ENCODE results near the gene ALOX12B.

ALOX12B gene

DNA sequence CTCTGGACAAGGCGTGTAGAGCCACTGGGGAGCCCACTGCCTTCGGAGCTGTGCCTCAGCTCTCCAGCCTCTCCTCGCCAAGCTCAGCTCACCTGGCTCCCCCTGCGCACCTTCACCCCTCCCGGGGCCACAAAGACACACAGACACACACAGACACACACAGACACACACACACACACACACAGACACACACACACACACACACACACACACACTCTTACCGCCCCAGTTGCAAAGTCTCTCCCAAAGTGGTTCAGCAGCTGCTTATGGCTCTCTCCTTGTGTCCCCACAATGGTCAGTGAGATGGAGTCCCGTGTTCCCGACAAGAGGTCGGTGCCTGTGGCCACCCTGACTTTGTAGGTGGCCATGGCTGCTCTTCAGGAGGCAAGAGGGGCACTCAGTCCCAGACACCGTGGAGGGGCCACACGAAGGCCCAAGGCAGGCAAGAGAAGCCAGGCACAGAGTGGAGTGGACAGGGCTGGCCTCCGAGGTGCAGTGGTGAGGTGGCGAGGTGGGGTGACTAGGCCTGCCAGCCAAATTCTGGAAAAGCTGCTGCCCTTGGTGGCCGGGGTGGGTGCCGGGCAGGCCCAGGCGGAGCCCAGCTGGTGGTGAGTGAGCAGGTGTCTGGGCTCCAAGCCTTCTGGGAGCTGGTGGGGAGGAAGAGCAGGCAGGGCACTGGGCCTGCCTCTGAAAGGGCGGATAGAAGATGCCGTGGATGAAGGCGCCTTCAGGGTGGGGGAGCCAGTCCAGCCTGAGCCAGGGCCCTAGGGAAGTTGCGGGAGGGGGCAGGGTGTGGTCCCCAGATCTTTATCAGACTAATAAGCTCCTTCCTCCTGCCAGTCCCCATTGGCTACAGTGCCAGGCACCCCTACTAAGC, at the start of gene ALOX12B:
ALOX12B (minus strand) TSS at position 642 of the 877 bp plus-strand sequence; CDS start at position 368, 274 bp downstream.
- in situ Hi-C loops (cut with HindIII; ENCODE audit: low pct_unique_long_range_greater_than_20kb, low sequenced_read_pairs), result no loop called here
- no peak for TF ChIP-seq JUND (IDR thresholded peaks at IDR 0.05; ENCODE audit: low read depth)
- DNase-seq (ENCODE audit: low read depth in 1 of 2, low spot score in 1 of 2), result no peak

DNA sequence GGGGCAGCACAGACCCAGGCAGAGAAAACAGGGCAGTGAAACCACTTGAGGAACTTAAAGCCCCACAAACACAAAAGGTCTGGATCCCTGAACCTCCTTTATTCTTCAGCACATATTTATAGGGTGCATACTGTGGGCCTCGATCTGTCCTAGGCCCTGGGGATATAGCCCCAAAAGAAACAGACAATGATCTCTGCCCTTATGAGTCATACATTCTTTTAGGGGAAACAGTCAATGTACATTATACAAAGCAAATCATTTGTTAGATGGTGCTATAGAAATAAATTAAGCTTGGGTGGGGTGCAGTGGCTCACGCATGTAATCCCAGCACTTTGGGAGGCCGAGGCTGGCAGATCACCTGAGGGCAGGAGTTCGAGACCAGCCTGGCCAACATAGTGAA, 46.4 kb upstream of the ALOX12B start:
- no peak for DNase-seq (ENCODE audit: low read depth in 1 of 2, low spot score in 1 of 2)
- in situ Hi-C loops (cut with HindIII; ENCODE audit: low pct_unique_long_range_greater_than_20kb, low sequenced_read_pairs), result no loop called here
- TF ChIP-seq JUND (IDR thresholded peaks at IDR 0.05; ENCODE audit: low read depth), result no peak

DNA sequence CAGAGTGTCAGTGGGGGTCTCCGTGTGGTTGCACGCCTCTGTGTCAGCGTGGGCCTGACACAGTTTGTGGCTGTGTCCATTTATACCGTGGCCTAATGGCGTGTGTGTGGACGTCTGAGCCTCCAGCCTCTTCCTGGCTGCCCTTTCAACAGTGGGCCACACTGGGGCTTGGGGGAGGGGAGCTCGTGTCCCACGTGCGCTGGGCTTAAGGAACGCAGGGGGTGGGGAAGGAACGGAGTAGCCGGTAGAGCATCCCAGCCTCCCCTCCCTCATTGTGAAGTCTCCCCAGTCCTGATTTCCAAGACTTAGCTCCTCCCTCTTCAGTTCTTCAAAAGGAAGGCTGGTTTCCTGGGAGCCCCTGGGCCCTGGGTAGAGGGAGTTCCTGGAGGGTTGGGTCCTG, 45.9 kb upstream of the ALOX12B start:
- DNase-seq (ENCODE audit: low read depth in 1 of 2, low spot score in 1 of 2), result no peak
- no peak for TF ChIP-seq JUND (IDR thresholded peaks at IDR 0.05; ENCODE audit: low read depth)

DNA sequence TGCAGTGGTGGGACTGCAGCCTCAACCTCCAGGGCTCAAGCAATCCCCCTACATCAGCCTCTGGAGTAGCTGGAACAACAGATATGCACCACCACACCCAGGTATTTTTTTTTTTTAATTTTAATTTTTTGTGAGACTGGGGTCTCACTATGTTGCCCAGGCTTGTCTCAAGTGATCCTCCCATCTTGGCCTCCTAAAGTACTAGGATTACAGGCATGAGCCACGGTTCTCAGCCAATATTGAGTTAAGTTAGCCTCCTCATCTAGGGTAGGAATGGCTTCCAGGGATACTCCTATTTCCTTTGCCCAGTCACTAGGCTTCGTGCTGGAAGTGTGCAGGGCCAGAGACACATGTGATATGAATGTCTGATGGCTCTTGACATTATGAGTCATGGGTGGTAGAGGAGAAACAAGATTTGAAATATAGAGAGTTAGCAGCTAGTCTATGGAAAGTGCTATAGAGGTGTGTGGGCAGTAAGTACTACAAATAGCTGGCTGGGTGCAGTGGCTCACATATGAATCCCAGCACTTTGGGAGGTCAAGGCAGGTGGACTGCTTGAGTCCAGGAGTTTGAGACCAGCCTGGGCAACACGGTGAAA, 44.4 kb upstream of the ALOX12B start:
- no peak for DNase-seq (ENCODE audit: low read depth in 1 of 2, low spot score in 1 of 2)
- TF ChIP-seq JUND (IDR thresholded peaks at IDR 0.05; ENCODE audit: low read depth), result no peak
- in situ Hi-C loops (cut with HindIII; ENCODE audit: low pct_unique_long_range_greater_than_20kb, low sequenced_read_pairs), result no loop called here

More for the DNA sequence above, 45.9 kb upstream of the ALOX12B start:
- in situ Hi-C loops (cut with HindIII; ENCODE audit: low pct_unique_long_range_greater_than_20kb, low sequenced_read_pairs), result no loop called here

DNA sequence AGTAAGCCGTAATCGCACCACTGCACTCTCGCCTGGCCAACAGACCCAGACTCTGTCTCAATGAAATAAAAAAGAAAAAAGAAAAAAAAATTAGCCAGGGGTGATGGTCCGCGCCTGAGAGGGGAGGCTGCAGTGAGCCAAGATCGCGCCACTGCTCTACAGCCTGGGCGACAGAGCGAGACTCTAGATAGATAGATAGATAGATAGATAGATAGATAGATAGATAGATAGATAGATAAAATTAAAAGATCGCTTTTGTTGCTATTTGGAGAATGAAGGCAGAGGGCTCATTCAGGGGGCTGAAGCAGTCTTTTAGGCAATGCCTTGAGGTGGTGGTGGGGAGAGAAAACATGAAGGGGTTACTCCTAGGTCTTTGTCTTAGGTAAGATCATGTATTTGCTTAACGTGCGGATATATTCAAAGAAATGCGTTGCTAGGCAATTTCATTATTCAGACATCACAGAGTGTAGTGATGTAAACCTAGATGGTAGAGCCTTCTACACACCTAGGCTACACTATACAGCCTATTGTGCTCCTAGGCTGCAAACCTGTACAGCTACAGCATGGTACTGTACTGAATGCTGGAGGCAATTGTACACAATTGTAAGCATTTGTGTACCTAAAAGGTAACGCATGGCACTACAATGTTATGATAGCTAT, 40.7 kb upstream of the ALOX12B start:
- in situ Hi-C loops (cut with HindIII; ENCODE audit: low pct_unique_long_range_greater_than_20kb, low sequenced_read_pairs), result no loop called here
- no peak for TF ChIP-seq JUND (IDR thresholded peaks at IDR 0.05; ENCODE audit: low read depth)

DNA sequence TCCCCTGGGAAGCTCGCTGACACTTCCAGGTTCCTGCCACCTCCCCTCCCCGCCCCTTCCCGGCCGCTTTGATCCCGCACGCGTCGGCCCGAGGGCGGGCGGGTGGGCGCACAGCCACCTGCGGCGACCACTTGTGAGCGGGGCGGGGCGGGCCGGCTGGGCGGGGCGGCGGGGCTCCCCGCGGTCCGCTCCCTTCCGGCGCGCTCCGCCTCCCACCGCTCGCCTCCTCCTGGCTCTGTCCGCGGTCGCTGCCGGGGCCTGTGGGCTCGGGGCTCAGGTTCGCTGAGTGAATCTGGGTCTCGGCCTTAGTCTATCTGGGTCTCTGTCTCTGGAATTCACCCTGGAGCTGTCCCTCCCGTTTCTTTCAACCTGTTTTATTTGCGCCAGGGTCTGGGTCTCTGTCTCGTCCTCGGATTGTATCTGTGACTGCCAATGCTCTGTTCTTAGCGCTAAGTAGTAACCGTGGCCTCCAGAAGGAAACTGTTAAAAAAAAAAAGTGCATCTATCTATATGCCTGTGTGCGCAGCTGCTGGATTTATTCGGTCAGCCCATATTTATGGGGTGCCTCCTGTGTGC, 39.1 kb upstream of the ALOX12B start:
- in situ Hi-C loops (cut with HindIII; ENCODE audit: low pct_unique_long_range_greater_than_20kb, low sequenced_read_pairs), result no loop called here
- no peak for DNase-seq (ENCODE audit: low read depth in 1 of 2, low spot score in 1 of 2)
- TF ChIP-seq JUND (IDR thresholded peaks at IDR 0.05; ENCODE audit: low read depth), result no peak

More for the DNA sequence above, 40.7 kb upstream of the ALOX12B start:
- DNase-seq (ENCODE audit: low read depth in 1 of 2, low spot score in 1 of 2), result no peak

DNA sequence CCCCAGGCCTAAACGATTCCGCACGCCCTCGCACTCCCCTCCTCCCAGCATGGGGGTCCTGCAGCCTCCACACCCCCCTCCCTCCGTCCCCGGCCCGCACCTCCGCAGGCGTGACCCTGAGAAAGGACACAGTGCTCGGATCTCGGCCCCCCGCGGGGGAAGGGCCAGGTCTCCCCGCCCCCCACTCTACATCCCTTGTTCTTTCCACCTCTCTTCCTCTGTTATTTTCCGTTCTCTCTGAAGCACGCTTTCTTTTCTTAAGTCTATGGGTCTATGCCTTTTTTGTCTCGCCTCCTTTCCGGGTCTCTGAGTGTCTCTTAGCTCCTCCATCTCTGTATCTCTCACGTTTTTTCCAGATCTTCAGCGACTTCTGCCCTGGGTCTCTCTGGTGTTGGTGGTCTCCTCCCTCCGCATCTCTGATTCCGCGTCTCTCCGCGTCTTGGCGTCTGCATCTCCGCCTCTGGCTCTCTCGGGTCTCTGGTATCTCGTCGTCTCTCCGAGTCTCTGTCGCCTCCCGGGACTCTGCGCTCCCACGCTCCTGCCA, 38.5 kb upstream of the ALOX12B start:
- in situ Hi-C loops (cut with HindIII; ENCODE audit: low pct_unique_long_range_greater_than_20kb, low sequenced_read_pairs), result no loop called here
- DNase-seq (ENCODE audit: low read depth in 1 of 2, low spot score in 1 of 2), result no peak
- TF ChIP-seq JUND (IDR thresholded peaks at IDR 0.05; ENCODE audit: low read depth), result no peak

DNA sequence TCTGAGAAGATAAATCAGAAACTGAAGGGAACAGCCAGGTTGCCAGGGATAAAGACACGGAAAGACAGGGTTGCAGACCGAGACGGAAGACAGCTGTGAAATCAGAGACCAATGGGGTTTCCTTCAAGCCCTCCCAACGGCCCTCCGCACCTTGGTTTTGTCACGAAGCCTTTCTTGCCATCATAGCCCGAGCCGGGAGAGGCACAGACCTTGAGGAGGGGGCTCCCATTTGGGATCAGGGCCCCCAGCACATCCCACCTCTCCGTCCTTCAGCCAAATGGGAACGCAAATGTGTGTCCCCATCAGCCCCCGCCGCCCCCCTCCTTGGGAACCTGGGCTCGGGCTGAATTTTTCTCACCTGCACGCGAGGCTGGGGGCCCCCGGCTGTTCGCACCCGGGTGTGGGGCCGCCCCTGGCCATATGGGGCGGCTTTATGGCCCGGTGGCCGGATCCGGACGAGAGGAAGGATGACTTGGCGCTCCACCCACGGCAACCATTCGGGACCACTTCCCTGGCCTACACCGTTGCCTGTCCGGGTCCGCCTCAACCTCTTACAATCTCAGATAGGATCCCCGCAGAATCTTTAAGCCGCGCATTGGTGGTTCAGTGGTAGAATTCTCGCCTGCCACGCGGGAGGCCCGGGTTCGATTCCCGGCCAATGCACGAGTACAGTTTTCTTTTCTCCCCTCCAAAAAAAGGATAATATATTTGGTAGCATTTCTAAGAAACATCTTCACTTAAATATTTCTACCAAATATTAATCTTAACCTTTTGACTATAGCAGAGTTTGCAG, 37.8 kb upstream of the ALOX12B start:
- in situ Hi-C loops (cut with HindIII; ENCODE audit: low pct_unique_long_range_greater_than_20kb, low sequenced_read_pairs), result no loop called here
- DNase-seq (ENCODE audit: low read depth in 1 of 2, low spot score in 1 of 2), result peak in 1 of 2 experiments; percentile 60
- TF ChIP-seq JUND (IDR thresholded peaks at IDR 0.05; ENCODE audit: low read depth), result no peak

DNA sequence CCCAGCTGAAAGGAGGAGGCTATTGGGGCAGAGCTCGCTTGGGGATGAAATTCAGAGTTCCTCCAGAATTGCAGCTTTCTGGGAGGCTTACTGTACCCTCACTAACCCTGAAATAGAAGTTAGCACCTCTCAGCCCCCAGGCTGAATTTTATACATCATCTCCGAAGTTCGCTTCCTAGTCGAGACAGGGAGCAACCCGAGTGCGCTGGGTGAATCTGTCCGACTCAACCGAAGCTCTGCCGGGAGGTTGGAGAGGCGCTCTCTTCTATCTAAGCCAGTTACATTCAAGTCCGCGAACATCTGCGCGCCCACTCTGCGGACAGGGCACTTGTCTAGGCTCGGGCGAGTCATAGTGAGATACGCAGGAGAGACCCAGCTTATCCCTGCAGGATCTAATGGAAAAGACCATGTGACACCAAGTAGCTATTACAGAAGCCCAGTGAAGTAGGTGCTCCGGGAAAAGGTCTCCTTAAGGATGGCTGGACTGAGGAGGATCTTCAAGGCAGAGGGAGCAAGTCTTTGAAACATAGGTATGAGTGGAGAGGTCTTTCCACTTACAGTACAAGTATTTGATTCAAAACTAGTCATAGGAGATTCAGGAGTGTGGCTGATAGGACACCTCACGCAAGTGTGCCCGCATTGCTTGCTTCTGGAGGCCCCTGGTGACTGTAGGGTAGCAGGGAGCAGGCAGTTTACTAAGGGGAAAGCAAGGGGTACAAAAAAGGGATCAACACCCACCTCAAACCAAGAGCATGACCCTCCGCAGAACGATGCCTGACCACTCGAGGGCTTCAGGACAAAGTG, 37.0 kb upstream of the ALOX12B start:
- DNase-seq (ENCODE audit: low read depth in 1 of 2, low spot score in 1 of 2), result no peak
- in situ Hi-C loops (cut with HindIII; ENCODE audit: low pct_unique_long_range_greater_than_20kb, low sequenced_read_pairs), result no loop called here
- TF ChIP-seq JUND (IDR thresholded peaks at IDR 0.05; ENCODE audit: low read depth), result no peak

DNA sequence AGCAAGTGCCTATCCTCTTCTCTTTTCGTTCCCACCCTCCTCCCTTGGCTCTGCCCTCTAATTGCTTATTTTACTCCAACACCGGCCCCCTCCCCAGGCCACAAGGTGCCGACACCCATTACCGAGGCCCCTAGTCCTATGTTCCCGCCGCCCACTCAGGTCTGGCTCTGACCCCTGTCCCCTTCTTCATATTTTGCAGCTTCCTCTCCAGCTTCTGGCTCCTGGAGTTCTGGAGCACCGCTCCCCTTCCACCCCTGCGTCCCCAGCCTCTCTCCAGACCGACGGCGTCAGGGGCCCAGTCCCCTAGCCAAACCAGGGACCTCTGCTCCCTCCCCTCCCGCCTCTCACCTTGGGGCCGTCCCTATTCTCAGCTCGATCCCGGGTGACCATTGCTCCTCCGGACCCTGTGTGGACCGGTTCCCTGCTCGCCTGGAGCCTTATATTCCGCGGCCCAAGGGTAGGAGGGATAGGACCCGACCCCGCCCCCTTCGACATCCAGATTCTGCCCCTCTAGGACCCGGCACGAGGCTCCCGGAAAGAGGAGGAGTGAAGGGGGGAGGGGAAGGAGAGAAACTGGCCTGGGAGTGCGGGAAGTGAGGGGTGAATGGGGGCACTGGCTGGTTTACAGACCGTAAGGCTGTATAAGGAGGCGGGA, 36.3 kb upstream of the ALOX12B start, which contains the start of gene HES7:
HES7 (minus strand) TSS at position 412 of the 655 bp plus-strand sequence; CDS start at position 390, 22 bp downstream.
- DNase-seq (ENCODE audit: low read depth in 1 of 2, low spot score in 1 of 2), result no peak
- no peak for TF ChIP-seq JUND (IDR thresholded peaks at IDR 0.05; ENCODE audit: low read depth)
- in situ Hi-C loops (cut with HindIII; ENCODE audit: low pct_unique_long_range_greater_than_20kb, low sequenced_read_pairs), result no loop called here
